Stimulated activated CD8-positive, alpha-beta memory T cell treated with anti-CD3 and anti-CD28 coated beads, Interleukin-15, amount 100 ng/mL, for 4 hours (primary cell): Measurements from ENCODE around the gene SLK.

Experiments used
- DNase-seq, 2 donors: peaks; one replicate each; pipeline ENCODE4 v3.0.0-alpha.2; 2020; ENCODE audit warnings: low read depth in 2 of 2

SLK gene

DNA sequence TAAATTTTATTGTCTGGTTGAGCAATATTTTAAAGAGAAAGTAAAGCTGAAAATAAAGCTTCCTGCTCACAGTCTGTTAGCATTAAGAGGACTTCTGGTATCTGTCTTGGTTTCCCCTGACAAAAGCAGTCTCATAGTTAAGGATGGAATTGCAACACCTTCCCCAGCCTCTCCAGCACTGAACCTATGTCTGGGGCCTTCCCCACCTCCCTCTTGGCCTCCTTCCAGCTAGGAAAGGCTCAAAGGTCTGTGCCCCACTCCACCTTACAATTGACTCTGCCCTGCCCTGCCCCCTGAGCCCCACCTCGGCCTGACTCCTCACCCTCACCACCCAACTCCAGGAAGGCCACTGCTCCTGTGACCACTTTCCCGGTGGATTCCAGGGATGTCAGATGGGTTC is 85.5 kb downstream of the SLK start:
- no peak for DNase-seq

DNA sequence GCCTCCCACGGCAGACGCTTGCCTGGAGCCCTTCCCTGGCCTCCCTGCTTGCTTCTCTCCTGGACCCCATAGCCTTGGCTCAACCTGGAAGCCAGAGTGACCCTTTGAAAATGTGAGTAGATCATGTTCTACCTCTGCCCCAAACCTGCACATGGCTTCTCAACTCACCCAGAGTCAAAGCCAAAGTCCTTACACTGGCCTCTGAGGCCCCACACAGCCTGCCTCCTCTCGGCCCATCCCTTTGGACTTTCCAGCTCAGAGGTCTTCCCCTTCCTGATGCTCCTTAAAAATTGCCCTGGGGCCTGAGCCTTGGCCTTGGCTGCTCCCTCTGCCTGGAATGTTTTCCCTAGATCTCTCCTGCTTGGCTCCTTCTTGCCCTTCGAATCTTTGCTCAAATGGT is 86.3 kb downstream of the SLK start:
- DNase-seq: no peak

DNA sequence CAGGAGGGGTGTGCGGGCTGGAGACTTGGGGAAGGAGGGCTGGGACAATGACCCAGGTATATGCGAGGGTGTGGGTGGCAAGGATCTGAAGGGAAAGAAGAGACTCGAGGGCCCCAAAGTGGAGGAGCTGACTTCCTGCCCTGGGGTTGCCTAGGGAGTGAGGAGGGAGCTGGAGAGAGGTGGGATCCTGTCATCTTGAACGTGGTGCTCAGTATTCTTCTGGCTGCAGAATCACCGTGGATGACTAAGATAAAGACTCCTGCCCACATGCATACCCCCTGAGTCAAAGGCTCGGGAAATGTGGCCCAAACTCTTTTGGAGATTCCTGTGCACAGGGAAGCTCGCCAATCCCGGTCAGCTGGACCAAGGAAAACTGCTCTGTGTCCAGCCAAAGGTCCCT is 87.5 kb downstream of the SLK start:
- DNase-seq: no peak

DNA sequence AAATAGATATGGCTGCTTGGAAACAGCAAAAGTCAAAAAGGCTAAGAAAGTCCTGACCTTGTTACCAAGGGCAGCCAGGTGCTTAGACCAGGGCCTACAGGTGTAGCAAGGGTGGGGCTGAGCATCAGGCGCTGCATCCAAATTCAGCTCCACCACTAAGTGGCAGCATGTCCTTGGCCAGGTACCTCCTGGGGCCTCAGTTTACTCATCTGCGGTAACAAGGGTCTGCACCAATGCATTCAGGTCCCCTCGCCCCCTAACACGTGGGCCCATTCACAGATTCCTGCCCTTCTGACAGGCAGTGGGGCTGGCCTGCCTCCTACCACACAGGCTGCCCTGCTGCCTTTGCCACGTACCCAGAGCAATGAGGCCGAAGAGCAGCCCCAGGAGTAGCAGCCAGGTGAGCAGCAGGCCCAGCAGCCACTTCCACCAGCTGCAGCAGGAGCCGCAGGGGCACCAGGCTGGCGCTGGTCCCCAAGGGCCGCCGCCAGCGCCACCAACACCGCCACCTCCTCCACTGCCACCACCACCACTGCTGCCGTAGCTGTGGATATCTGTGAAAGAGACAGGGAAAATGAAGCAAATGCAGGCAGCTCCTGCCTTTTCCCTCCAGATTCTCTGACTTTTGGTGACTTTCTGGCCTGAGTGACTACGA is 89.8 kb downstream of the SLK start:
- no peak for DNase-seq

DNA sequence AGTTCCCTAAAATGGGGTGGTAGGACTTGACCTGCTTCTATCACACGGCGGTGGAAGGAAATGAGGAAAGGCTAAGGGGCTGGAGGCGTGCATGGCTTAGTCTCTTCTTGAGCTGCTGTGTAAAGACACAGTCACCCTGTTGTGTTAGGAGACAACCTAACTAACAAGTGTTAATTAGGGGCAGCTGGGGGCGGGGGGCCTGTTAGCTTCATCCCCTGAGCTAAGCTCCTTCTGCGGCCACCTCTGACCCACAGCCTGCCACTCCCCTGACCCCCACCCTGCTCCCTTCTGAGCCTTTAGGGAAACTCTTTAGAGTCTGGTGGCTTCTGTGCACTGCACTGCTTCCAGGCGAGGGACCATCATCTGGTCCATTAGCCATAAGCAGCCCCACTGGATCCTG is 90.8 kb downstream of the SLK start:
- DNase-seq: no peak

DNA sequence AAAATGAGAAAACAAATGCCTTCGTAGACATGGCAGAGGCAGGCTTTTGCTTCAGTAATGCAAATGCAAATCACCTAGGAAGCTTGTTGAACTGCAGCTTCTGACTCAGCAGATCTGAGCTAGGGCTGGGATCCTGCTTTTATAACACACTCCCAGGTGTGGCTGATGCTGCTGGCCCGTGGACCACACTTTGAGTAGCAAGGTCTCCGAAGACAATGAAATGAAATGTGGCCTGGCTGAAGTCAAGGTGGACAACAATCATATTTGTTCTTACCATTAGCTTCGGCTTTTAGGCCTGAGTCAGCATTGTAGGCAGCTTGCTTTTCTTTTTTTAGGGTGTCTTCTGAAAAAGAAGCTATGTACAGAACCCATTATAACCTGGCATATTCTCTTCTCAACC is 92.4 kb downstream of the SLK start:
- no peak for DNase-seq

DNA sequence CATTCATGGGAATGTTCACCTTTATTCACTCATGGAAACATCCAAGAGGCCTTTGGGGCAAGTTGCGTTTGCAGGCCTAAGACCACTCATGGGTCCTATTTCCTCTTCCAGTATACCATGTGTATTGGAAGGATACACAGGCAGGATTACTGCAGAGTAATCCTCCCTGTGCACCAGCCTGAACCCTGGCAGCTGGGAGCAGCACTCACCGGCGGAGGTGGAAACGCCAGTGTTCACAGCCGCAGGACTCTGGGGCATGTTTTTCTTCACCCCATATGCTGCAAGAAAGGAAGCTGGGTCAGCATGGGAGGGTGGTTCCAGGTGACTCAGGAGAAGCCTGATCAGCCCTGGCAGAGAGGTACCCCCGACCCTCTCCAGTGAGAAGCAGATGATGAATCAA is 94.3 kb downstream of the SLK start:
- no peak for DNase-seq

DNA sequence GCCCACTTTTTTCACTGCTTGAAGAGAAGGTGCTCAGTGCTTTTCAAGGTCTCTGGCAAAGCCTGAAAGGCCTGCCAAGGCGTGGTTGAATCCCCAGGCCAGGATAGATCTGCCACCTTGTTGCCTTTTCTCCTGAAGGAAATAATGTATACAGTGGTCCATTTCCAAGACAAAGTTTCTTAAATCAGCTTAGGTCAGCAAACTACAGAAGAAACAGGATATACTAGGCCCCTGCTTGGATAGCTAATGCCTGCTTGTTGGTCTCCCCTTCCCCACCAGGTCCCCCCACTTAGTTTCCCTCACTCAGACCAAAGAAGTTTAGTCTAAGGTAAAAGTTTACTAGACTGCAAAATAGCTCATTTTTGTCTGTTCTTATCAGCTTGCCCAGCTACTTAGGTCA is 98.8 kb downstream of the SLK start:
- no peak for DNase-seq

DNA sequence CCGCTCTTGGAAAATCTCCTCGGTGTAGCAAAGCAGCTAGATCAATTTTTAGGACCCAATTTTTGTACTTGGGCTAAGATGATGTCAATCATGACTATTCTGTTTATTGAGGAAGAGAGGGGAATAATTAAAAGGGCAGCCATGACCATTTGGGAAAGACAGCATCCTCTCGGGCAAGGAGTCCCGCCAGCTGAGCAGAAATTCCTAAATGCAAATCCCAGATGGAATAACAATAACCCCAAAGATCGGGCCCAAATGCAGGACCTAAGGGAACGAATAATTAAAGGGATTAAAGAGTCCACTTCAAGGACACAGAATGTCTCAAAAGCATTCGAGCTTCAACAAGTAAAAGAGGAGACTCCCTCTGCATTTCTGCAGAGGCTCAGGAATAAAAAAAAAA is 100.0 kb downstream of the SLK start:
- no peak for DNase-seq

DNA sequence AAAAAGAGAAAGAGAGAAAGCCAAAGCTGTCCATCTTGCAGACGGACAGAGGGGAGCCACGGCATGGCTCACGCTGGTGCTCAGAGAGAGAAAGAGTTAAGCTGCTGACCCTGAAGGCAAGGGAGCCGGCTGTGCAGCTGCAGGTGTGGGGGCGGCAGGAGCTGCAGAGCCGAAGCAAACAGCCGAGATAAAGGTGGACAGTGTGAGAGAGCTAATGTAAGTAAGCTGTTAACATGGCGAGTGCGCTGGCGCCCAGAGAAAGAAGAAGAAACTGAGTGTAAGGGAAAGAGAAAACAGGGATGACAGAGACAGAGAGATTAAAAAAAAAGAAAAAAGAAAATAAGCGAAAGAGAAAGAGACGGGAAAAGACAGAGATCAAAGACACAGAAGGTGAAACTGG is 100.6 kb downstream of the SLK start:
- no peak for DNase-seq

DNA sequence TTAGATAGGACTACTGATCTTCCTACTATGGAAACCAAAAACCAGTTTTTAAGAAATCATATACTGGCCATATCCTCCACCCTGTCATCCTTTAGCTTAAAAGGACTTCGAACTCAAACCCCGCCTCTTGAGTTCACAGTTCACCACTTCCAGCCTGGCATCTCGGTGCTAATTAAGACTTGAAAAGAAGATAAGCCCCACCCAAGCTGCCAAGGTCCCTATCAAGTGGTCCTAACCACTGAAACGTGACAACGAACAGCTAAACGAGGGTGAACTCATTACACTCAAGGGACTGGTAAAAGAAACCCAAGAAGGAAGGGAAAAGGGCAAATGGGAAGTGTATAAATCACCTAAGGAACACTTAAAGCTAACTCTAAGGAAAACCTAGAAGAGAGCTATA is 102.7 kb downstream of the SLK start:
- DNase-seq: no peak

DNA sequence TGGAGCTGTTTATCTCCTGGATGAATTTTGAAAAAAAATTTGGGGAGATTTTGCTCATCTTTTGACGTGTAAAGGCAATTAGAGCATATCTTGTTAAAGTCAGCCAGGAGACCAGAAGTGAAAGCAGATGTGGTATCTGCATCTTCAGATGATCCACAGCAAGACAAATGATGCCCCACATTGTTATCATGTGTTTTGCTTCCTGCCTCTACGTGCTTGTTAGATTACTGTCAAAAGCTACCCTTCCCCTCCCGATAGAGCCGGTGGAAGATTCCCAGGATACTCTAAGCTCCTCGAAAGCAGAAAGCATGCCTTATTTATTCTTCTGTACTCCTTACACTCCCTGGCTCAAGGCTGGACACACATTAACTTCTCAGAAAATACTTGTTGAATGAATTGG is 105.8 kb downstream of the SLK start:
- DNase-seq: no peak

DNA sequence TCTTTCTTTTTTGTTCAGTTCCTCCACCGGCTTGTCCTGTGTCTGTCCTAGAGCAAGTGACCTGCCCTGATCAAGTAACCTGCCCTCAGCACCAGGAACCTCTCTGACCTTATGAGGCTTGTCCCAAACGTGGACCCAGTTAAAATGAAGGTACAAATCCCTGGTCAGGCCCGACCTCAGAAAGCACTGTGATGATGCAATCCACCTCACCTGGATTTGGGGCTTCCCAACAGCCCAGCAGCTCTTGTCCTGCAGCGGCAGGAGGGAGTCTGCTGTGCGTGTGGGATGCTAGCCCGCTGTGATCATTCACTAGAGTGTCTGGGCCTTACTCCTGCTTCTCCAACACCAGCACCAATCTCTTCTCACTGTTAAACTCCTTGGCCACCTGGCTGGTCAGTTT is 107.6 kb downstream of the SLK start:
- DNase-seq: no peak

DNA sequence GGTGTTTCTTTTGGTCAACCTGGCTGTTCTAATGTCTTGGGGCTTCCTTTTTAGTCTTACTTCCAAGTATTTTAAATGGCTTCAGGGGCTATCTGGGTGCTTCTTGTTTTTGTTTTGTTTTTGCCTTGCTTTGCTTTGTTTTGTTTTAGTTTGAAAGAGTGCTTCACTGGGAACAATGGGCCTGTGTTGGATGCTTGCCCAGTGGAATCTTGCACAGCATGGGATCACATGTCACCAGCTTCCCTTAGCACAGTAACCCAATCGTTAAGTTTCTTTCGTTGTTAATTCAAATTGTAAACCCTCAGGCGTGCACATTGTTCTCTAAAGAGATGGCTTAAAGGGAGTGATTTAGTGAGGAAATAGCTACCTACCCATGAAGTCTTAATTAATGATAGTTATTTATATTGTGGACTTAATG is 109.8 kb downstream of the SLK start:
- no peak for DNase-seq

DNA sequence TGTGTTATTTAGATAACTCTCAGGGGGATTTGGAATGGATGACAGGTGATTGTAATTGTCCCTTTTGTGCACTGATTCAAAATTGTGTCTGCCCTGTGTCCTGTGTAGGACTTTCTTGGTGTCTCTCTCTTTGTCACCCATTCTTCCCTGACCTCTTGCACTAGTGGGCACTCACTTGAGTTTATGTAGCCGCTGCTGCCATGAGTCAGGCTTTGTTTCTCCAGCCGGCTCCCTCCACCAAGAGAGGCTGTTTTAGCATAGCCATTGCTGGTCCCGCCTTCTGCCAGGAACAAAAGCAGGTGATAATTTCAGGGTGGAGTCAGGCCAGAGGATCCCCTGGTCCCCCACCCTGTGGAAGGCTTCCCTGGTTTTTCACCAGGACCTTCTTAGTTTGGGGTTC is 110.3 kb downstream of the SLK start:
- DNase-seq: no peak

DNA sequence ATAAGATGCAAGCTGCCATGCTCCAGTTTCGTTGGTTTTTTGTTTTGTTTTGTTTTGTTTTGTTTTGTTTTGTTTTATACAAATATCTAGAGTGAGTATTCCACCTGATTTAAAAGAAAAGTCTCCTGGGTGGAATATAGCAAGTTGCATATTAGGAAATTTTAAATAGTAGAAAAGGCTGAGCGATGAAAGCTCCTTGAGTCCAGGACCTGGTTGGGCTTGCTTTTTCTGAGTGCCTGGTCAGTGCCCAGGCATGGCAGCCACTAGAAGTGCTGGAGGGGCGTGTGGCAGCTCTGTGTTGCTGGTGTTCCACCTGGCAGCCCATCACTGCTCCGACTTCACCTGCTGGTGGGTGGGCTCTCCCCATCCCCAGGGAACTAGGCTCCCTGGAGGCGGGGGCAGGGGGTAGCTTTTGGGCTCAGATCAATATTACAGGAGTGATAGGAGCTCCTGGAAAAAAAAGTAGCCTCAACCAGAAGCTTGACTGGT is 110.8 kb downstream of the SLK start:
- DNase-seq: no peak
